B cell (primary cell): ENCODE measurements around the gene NKX3-2. TPM values are rescaled to one million over a fixed set of nuclear protein-coding genes. Genes with fewer than 3 reads are reported as not detected.

ENCODE experiments used
- ATAC-seq: fragments of 200-7000 bp; cut with Tn5 transposase; one replicate; pipeline ENCODE4 v1.10.0; 2021; ENCODE audit warnings: low read depth, mild to moderate bottlenecking, moderate number of reproducible peaks, moderate library complexity
- CTCF ChIA-PET: fragments of 350-600 bp; sonication (Branson Sonifier 250); formaldehyde crosslinking; loops from one replicate; lab custom pipeline; 2021; ENCODE audit warnings: antibody characterized with exemption, inconsistent platforms; lab: Charles Lee
- POLR2A ChIA-PET: fragments of 350-600 bp; sonication (Branson Sonifier 250); formaldehyde crosslinking; loops from one replicate; lab custom pipeline; 2021; ENCODE audit warnings: antibody characterized with exemption; lab: Charles Lee
- DNase-seq: peaks from one replicate; pipeline ENCODE4 v3.0.0; 2013
- H2AFZ ChIP-seq: 2 replicates; pipeline ENCODE4 v1.6.1; 2012; ENCODE audit warnings: mild to moderate bottlenecking, low read depth, low read length; ENCODE audit not compliant: insufficient read depth, poor library complexity, severe bottlenecking
- H3K27ac ChIP-seq, 2 donors: 1 replicate in 1 of 2; 2 replicates in 1 of 2; pipeline ENCODE4 v1.5.1; 2012 to 2013; ENCODE audit warnings: low read length in 2 of 2, mild to moderate bottlenecking in 2 of 2, moderate library complexity in 1 of 2
- H3K27me3 ChIP-seq, 4 experiments: fragments of 200-600 bp in 1 of 4; sonication (generic) in 1 of 4; replicated peaks in 1 of 4; 1 replicate in 2 of 4; 2 replicates in 2 of 4; pipeline versions ENCODE4 v1.6.1 to v1.7.0; 2013 to 2016; ENCODE audit warnings: low read length in 3 of 4, mild to moderate bottlenecking in 2 of 4, mixed read lengths in 1 of 4, moderate library complexity in 1 of 4; ENCODE audit not compliant: insufficient read depth in 4 of 4, control insufficient read depth in 3 of 4; ENCODE audit errors: control extremely low read depth in 1 of 4
- H3K36me3 ChIP-seq, 2 experiments: replicated peaks in 1 of 2; 1 replicate in 1 of 2; 2 replicates in 1 of 2; pipeline versions ENCODE4 v1.6.1 to v1.7.1; 2013; ENCODE audit warnings: low read length in 1 of 2; ENCODE audit not compliant: insufficient read depth in 2 of 2, control insufficient read depth in 1 of 2; ENCODE audit errors: control extremely low read depth in 1 of 2, extremely low read depth in 1 of 2
- H3K4me1 ChIP-seq, 2 donors: fragments of 200-600 bp in 1 of 2; sonication (generic) in 1 of 2; 1 replicate in 1 of 2; 2 replicates in 1 of 2; pipeline versions ENCODE4 v1.5.1 to v1.6.1; 2013 to 2017; ENCODE audit warnings: low read length in 2 of 2; ENCODE audit not compliant: control insufficient read depth in 2 of 2, insufficient read depth in 2 of 2
- H3K4me2 ChIP-seq: replicated peaks from 2 replicates; pipeline ENCODE3; 2012; ENCODE audit warnings: mild to moderate bottlenecking, low read depth, low read length; ENCODE audit not compliant: poor library complexity, severe bottlenecking
- H3K4me3 ChIP-seq, 5 experiments: fragments of 200-600 bp in 1 of 5; sonication (generic) in 1 of 5; 1 replicate in 3 of 5; 2 replicates in 2 of 5; pipeline versions ENCODE4 v1.5.1 to v1.7.0; 2011 to 2016; ENCODE audit warnings: low read length in 4 of 5, mild to moderate bottlenecking in 4 of 5, low read depth in 2 of 5, control low read depth in 1 of 5, moderate library complexity in 1 of 5; ENCODE audit not compliant: insufficient read depth in 1 of 5; ENCODE audit errors: control extremely low read depth in 1 of 5, extremely low read depth in 1 of 5
- H3K79me2 ChIP-seq: fragments of 200-600 bp; sonication (generic); one replicate; pipeline ENCODE4 v1.6.0; 2016; ENCODE audit warnings: low read length; ENCODE audit not compliant: control insufficient read depth, insufficient read depth
- H3K9ac ChIP-seq: fragments of 200-600 bp; sonication (generic); 2 replicates; pipeline ENCODE4 v1.6.1; 2017; ENCODE audit warnings: mild to moderate bottlenecking, low read length, moderate library complexity
- H3K9me3 ChIP-seq, 3 donors: one replicate each; pipeline versions ENCODE4 v1.6.1 to v1.7.1; 2013; ENCODE audit warnings: low read length in 2 of 3; ENCODE audit not compliant: control insufficient read depth in 2 of 3, insufficient read depth in 1 of 3; ENCODE audit errors: control extremely low read depth in 1 of 3
- H4K20me1 ChIP-seq: 2 replicates; pipeline ENCODE4 v1.6.0; 2012; ENCODE audit warnings: mild to moderate bottlenecking, low read length; ENCODE audit not compliant: insufficient read depth, control insufficient read depth, poor library complexity, severe bottlenecking
- H3K27ac Mint-ChIP-seq: one replicate; pipeline ENCODE4 v1.8.0; 2021; ENCODE audit warnings: mixed read lengths
- H3K27me3 Mint-ChIP-seq: one replicate; pipeline ENCODE4 v1.8.0; 2021; ENCODE audit warnings: mixed read lengths
- H3K4me1 Mint-ChIP-seq: one replicate; pipeline ENCODE4 v1.8.0; 2021; ENCODE audit warnings: mixed read lengths
- H3K4me3 Mint-ChIP-seq: one replicate; pipeline ENCODE4 v1.8.0; 2021; ENCODE audit warnings: mixed read lengths
- H3K9me3 Mint-ChIP-seq: one replicate; pipeline ENCODE4 v1.8.0; 2022; ENCODE audit warnings: mixed read lengths; ENCODE audit not compliant: insufficient read depth
- CTCF ChIP-seq: fragments of 200-600 bp; IDR thresholded peaks from one replicate; pipeline ENCODE4 v1.8.0; 2022; ENCODE audit warnings: antibody characterized with exemption, mild to moderate bottlenecking
- EZH2 ChIP-seq: IDR thresholded peaks from 2 replicates; pipeline ENCODE4 v1.6.1; 2012; ENCODE audit warnings: borderline replicate concordance, low read depth, mild to moderate bottlenecking, moderate library complexity, low read length; ENCODE audit not compliant: insufficient read depth, poor library complexity, severe bottlenecking
- WGBS: methylation state at CpG from one replicate; pipeline ENCODE4 v1.1.5; 2013; ENCODE audit warnings: missing lambda C conversion rate; ENCODE audit not compliant: insufficient coverage; 5-methylcytosine and 5-hydroxymethylcytosine counted together
- intact Hi-C: fragments of 100-400 bp; cut with micrococcal nuclease; formaldehyde crosslinking; loops from one replicate; pipeline ENCODE4 v1.10.0; 2022
- polyA plus RNA-seq: library from polyadenylated mRNA; depleted of rRNA; stranded (reverse); fragments of >200 nt; gene quantifications from 2 replicates; pipeline ENCODE4 v1.2.3, GENCODE V29; 2012
- total RNA-seq, 2 donors: library from RNA; stranded (reverse); fragments of 120-200 nt in 1 of 2; gene quantifications; 1 replicate in 1 of 2; 2 replicates in 1 of 2; pipeline versions ENCODE4 v1.2.3 to v1.2.4, GENCODE V29; 2013 to 2022

Gene NKX3-2
- total and polyA plus RNA-seq, 2 donors (not counting 1 experiment from before 2014, with no cell fraction given) = not detected

- Histone ChIP-seq H3K27me3 (peaks cover 0 to 13% (median 6%) of the 10 kb centered on the region in 4 experiments), H3K27ac (no peak overlapping the region), H3K9me3 (peaks cover 0 to 4% (median 0%) of the 10 kb centered on the region in 3 donors), H3K36me3 (no peaks in the 10 kb centered on the region), H3K4me2 (no peak overlapping the region), H3K4me3 (no peak overlapping the region), H4K20me1 (no peaks in the 10 kb centered on the region), H3K79me2 (no peaks in the 10 kb centered on the region), H3K4me1 (no peaks in the 10 kb centered on the region), H3K9ac (no peak overlapping the region), H2AFZ (no peak overlapping the region)
- TF ChIP-seq EZH2 = no peak
- TF ChIP-seq CTCF = no peak
- POLR2A ChIA-PET = no interaction called here
- intact Hi-C loops = no loop called here
- Mint-ChIP-seq H3K4me3 (no peak overlapping the region), H3K27me3 (peaks cover 46% of the 10 kb centered on the region), H3K4me1 (no peaks in the 10 kb centered on the region), H3K27ac (no peak overlapping the region), H3K9me3 (no peaks in the 10 kb centered on the region)
- WGBS = 100% methylated on average over 1 of the region's 1 CpG
- ATAC-seq (no peak), DNase-seq (no peak)
- CTCF ChIA-PET = no interaction called here
Observed at GRCh38 chr4:13509442-13509841, 34.9 kb downstream of the NKX3-2 start.

- H3K4me2 ChIP-seq = no peak overlapping the region
- DNase-seq = no peak
- WGBS = 100% methylated on average over 3 of the region's 5 CpGs
- TF ChIP-seq CTCF = no peak
- TF ChIP-seq EZH2 = no peak
- H3K27me3 Mint-ChIP-seq = peaks cover 32% of the 10 kb centered on the region
- no peak overlapping the region for H3K27ac ChIP-seq
- ChIA-PET POLR2A (no interaction called here), CTCF (no interaction called here)
- H3K4me3 Mint-ChIP-seq = no peak overlapping the region
- H3K4me1 Mint-ChIP-seq = no peaks in the 10 kb centered on the region
- no peak overlapping the region for H3K9ac ChIP-seq
- no peak overlapping the region for H3K27ac Mint-ChIP-seq
- no peak overlapping the region for H3K4me3 ChIP-seq
- no peaks in the 10 kb centered on the region for H3K9me3 Mint-ChIP-seq
- H3K4me1 ChIP-seq = no peaks in the 10 kb centered on the region
- peaks cover 0 to 15% (median 10%) of the 10 kb centered on the region in 4 experiments for H3K27me3 ChIP-seq
- H3K36me3 ChIP-seq = no peaks in the 10 kb centered on the region
- intact Hi-C loops = no loop called here
- no peaks in the 10 kb centered on the region for H3K9me3 ChIP-seq
- no peaks in the 10 kb centered on the region for H3K79me2 ChIP-seq
- no peak overlapping the region for H2AFZ ChIP-seq
- H4K20me1 ChIP-seq = no peaks in the 10 kb centered on the region
- no peak for ATAC-seq
Observed at GRCh38 chr4:13504374-13504773, 39.9 kb downstream of the NKX3-2 start.
